Superior temporal gyrus (tissue), 1 donor: ENCODE data around the gene RGS11.

Source experiments
- DNase-seq: peaks from one replicate; pipeline ENCODE4 v3.0.0-alpha.2; 2016; ENCODE audit errors: extremely low spot score

Gene RGS11

GRCh38 chr16:229731-230281 is 45.9 kb downstream of the RGS11 start:
- no peak for DNase-seq

- DNase-seq = peak; percentile 91
Measured at GRCh38 chr16:228852-229730, 46.7 kb downstream of the RGS11 start, which contains the start of gene LUC7L. Gene LUC7L, minus strand, starts transcription at chr16:229449. Its CDS starts 110 bp downstream, at chr16:229339.

- DNase-seq = no peak
Measured at GRCh38 chr16:228151-228851, 47.4 kb downstream of the RGS11 start.

- no peak for DNase-seq
Measured at GRCh38 chr16:220021-220420, 55.7 kb downstream of the RGS11 start.
